Measurements from ENCODE around the gene ARVCF.

Gene ARVCF

GRCh38 chr22:19973551-19974267 lies 42.9 kb downstream of the ARVCF start:
- H3K4me3 ChIP-seq (replicated peaks; ENCODE audit: insufficient read depth, low read length): no peak overlapping the region
- no peak overlapping the region for H3K27ac ChIP-seq (replicated peaks)
- no peaks in the 10 kb centered on the region for H3K27me3 ChIP-seq (ENCODE audit: insufficient read depth, poor library complexity, severe bottlenecking)
- no peak for DNase-seq (ENCODE audit: low read depth in 1 of 2, low spot score in 1 of 2)
- TF ChIP-seq REST (IDR thresholded peaks at IDR 0.05; ENCODE audit: insufficient replicate concordance, low read depth) (no peak), CTCF (IDR thresholded peaks at IDR 0.05; ENCODE audit: insufficient read depth, low read length) (no peak), SPI1 (IDR thresholded peaks at IDR 0.05; ENCODE audit: borderline replicate concordance, low read depth) (no peak), POLR2AphosphoS5 (IDR thresholded peaks at IDR 0.05; ENCODE audit: low read depth) (no peak)

- Histone ChIP-seq H3K27me3 (ENCODE audit: insufficient read depth, poor library complexity, severe bottlenecking) (no peaks in the 10 kb centered on the region), H3K4me3 (replicated peaks; ENCODE audit: insufficient read depth, low read length) (no peak overlapping the region), H3K27ac (replicated peaks) (no peak overlapping the region)
- no peak for DNase-seq (ENCODE audit: low read depth in 1 of 2, low spot score in 1 of 2)
- no peak for TF ChIP-seq GABPA (IDR thresholded peaks at IDR 0.05; ENCODE audit: low read depth)
- no peak for TF ChIP-seq REST (IDR thresholded peaks at IDR 0.05; ENCODE audit: insufficient replicate concordance, low read depth)
- TF ChIP-seq POLR2AphosphoS5 (IDR thresholded peaks at IDR 0.05; ENCODE audit: low read depth): no peak
- no peak for TF ChIP-seq CTCF (IDR thresholded peaks at IDR 0.05; ENCODE audit: insufficient read depth, low read length)
- TF ChIP-seq SPI1 (IDR thresholded peaks at IDR 0.05; ENCODE audit: borderline replicate concordance, low read depth): no peak
Measured at GRCh38 chr22:19972652-19973550, 43.7 kb downstream of the ARVCF start.

- no peak overlapping the region for H3K27ac ChIP-seq (replicated peaks)
- H3K4me3 ChIP-seq (replicated peaks; ENCODE audit: insufficient read depth, low read length): no peak overlapping the region
- TF ChIP-seq GABPA (IDR thresholded peaks at IDR 0.05; ENCODE audit: low read depth) (no peak), POLR2AphosphoS5 (IDR thresholded peaks at IDR 0.05; ENCODE audit: low read depth) (no peak; the same call in 1 of the 2 replicates), SPI1 (IDR thresholded peaks at IDR 0.05; ENCODE audit: borderline replicate concordance, low read depth) (no peak), CTCF (IDR thresholded peaks at IDR 0.05; ENCODE audit: insufficient read depth, low read length) (no peak), REST (IDR thresholded peaks at IDR 0.05; ENCODE audit: insufficient replicate concordance, low read depth) (no peak)
- H3K27me3 ChIP-seq (ENCODE audit: insufficient read depth, poor library complexity, severe bottlenecking): no peaks in the 10 kb centered on the region
- no peak for DNase-seq (ENCODE audit: low read depth in 1 of 2, low spot score in 1 of 2)
Measured at GRCh38 chr22:19972251-19972650, 44.4 kb downstream of the ARVCF start.

Data from HL-60 (cell line).